Activated B cell treated with CpG ODN at 0.5 μM for 24 hours (primary cell): ENCODE measurements around the gene MRPL36. TPM values are rescaled to one million over a fixed set of nuclear protein-coding genes. Genes with fewer than 3 reads are reported as not detected.

Experiments used
- ATAC-seq: fragments of 200-7000 bp; cut with Tn5 transposase; one replicate; pipeline ENCODE4 v1.10.0; 2021; ENCODE audit warnings: low read depth, mild to moderate bottlenecking, moderate library complexity
- CTCF ChIA-PET: fragments of 350-600 bp; sonication (Branson Sonifier 250); formaldehyde crosslinking; loops from one replicate; lab custom pipeline; 2021; ENCODE audit warnings: antibody characterized with exemption; lab: Charles Lee
- POLR2A ChIA-PET: fragments of 350-600 bp; sonication (Branson Sonifier 250); formaldehyde crosslinking; loops from one replicate; lab custom pipeline; 2021; ENCODE audit warnings: antibody characterized with exemption; lab: Charles Lee
- DNase-seq: peaks from one replicate; pipeline ENCODE4 v3.0.0; 2022
- H3K27ac Mint-ChIP-seq: one replicate; pipeline ENCODE4 v1.8.0; 2020; ENCODE audit warnings: mixed read lengths
- H3K27me3 Mint-ChIP-seq: one replicate; pipeline ENCODE4 v1.8.0; 2021; ENCODE audit warnings: mixed read lengths
- H3K36me3 Mint-ChIP-seq: one replicate; pipeline ENCODE4 v1.8.0; 2021; ENCODE audit warnings: low read depth, mixed read lengths
- H3K4me1 Mint-ChIP-seq: one replicate; pipeline ENCODE4 v1.8.0; 2021; ENCODE audit warnings: mixed read lengths
- H3K4me3 Mint-ChIP-seq: one replicate; pipeline ENCODE4 v1.8.0; 2020; ENCODE audit warnings: mild to moderate bottlenecking, mixed read lengths
- H3K9me3 Mint-ChIP-seq: one replicate; pipeline ENCODE4 v1.8.0; 2020; ENCODE audit warnings: mixed read lengths
- intact Hi-C: fragments of 100-400 bp; cut with micrococcal nuclease; formaldehyde crosslinking; loops from one replicate; pipeline ENCODE4 v1.15.1; 2024
- total RNA-seq: library from RNA; stranded (reverse); gene quantifications from 2 replicates; pipeline ENCODE4 v1.2.3, GENCODE V29; 2022
- TF ChIP-seq, protein P1 (sequence below): fragments of 200-600 bp; IDR thresholded peaks from one replicate; pipeline ENCODE4 v1.8.0; 2022; ENCODE audit warnings: antibody characterized with exemption, mild to moderate bottlenecking

Gene MRPL36
- total RNA-seq, 1 donor from 2014 or later, result 28.7 TPM

DNA sequence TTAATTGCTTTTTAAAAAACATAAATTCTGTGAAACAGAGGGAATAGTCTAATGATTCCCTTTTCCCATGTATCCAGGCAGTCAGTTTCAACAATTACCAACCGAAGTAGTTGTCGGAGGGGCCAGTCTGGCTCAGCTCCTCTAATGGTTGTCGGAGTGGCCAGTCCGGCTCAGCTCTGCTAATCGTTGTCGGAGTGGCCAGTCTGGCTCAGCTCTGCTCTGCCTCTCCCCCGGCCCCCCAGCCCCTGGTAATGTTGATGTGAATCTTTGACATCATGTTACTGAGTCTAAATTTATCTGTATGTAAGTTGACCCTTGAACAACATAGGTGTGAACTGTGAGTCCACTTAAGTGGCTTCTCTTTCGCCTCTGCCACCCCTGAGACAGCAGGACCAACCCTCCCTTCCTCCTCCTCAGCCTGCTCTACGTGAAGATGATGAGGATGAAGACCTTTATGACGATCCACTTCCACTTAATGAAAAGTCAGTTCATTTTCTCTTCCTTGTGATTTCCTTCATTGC lies 11.0 kb upstream of the MRPL36 start:
- TF ChIP-seq, protein P1, sequence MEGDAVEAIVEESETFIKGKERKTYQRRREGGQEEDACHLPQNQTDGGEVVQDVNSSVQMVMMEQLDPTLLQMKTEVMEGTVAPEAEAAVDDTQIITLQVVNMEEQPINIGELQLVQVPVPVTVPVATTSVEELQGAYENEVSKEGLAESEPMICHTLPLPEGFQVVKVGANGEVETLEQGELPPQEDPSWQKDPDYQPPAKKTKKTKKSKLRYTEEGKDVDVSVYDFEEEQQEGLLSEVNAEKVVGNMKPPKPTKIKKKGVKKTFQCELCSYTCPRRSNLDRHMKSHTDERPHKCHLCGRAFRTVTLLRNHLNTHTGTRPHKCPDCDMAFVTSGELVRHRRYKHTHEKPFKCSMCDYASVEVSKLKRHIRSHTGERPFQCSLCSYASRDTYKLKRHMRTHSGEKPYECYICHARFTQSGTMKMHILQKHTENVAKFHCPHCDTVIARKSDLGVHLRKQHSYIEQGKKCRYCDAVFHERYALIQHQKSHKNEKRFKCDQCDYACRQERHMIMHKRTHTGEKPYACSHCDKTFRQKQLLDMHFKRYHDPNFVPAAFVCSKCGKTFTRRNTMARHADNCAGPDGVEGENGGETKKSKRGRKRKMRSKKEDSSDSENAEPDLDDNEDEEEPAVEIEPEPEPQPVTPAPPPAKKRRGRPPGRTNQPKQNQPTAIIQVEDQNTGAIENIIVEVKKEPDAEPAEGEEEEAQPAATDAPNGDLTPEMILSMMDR, result no peak
- ChIA-PET CTCF (no interaction called here), POLR2A (no interaction called here)
- no peak overlapping the region for H3K4me3 Mint-ChIP-seq
- no peaks in the 10 kb centered on the region for H3K9me3 Mint-ChIP-seq
- H3K27me3 Mint-ChIP-seq, result no peaks in the 10 kb centered on the region
- intact Hi-C loops, result no loop called here
- H3K27ac Mint-ChIP-seq, result no peak overlapping the region
- ATAC-seq (no peak), DNase-seq (no peak)
- no peaks in the 10 kb centered on the region for H3K4me1 Mint-ChIP-seq
- peaks cover 91% of the 10 kb centered on the region for H3K36me3 Mint-ChIP-seq

DNA sequence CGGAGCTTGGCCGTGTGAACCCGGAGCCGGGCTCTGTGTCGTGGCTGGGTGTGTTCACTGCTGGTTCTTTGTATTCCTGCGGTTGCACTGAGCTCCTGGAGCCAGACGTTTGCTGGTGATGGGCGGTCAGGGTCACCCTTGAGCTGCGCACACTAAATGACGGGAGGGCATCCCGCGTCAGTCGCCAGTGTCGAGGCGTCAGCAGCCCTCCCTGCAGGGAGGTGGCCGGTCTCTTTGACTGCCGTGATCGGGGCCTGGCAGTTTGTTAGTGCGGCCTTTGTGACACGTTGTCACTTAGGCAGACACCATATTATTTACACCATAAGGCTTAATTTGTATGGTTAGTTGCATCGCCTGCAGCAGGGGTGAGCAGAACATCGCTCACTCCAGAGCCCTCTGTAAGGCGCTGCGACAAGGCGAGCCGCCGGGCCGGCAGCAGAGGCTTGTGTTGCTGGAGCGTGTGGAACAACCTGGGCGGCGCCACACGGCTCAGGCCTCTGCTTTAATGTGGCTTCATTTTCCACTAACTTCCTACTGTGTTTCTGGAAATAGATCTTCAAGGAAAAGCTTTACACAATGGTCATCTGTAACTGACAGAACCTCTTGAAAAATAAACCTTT lies 9.9 kb upstream of the MRPL36 start:
- intact Hi-C loops, result no loop called here
- Mint-ChIP-seq H3K36me3 (peaks cover 91% of the 10 kb centered on the region), H3K4me3 (no peak overlapping the region), H3K9me3 (no peaks in the 10 kb centered on the region), H3K4me1 (no peaks in the 10 kb centered on the region), H3K27me3 (no peaks in the 10 kb centered on the region), H3K27ac (no peak overlapping the region)
- no peak for ATAC-seq
- TF ChIP-seq, protein P1, result no peak
- no peak for DNase-seq
- CTCF ChIA-PET, result no interaction called here
- POLR2A ChIA-PET, result no interaction called here

DNA sequence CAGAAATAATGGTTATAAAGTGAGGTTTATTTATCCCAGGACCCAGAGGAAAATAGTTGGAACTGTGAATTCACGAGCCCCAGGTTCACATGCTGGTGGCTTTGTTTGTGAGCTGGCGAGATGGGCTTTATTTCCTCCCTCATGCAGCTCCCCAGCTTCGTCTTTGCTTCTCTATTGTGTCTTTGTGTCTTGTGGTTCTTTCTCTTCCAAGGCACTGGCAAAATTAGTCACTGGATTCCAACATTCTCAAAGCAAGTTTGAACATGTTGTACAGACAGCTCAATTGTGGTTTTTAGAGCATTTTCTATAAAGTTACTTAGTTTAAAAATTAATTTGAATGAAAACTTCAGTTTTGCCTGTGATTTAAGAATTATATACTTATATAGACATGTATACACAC lies 8.8 kb upstream of the MRPL36 start:
- H3K27ac Mint-ChIP-seq, result no peak overlapping the region
- intact Hi-C loops, result no loop called here
- H3K4me1 Mint-ChIP-seq, result no peaks in the 10 kb centered on the region
- no peak overlapping the region for H3K4me3 Mint-ChIP-seq
- POLR2A ChIA-PET, result interaction anchor here (1.6 kb wide), 1 partner anchor 9 kb away, joined by 4 read pairs; no protein-coding TSS in a partner anchor
- peaks cover 91% of the 10 kb centered on the region for H3K36me3 Mint-ChIP-seq
- CTCF ChIA-PET, result no interaction called here
- H3K9me3 Mint-ChIP-seq, result no peaks in the 10 kb centered on the region
- ATAC-seq (no peak), DNase-seq (no peak)
- no peaks in the 10 kb centered on the region for H3K27me3 Mint-ChIP-seq
- TF ChIP-seq, protein P1, result no peak

DNA sequence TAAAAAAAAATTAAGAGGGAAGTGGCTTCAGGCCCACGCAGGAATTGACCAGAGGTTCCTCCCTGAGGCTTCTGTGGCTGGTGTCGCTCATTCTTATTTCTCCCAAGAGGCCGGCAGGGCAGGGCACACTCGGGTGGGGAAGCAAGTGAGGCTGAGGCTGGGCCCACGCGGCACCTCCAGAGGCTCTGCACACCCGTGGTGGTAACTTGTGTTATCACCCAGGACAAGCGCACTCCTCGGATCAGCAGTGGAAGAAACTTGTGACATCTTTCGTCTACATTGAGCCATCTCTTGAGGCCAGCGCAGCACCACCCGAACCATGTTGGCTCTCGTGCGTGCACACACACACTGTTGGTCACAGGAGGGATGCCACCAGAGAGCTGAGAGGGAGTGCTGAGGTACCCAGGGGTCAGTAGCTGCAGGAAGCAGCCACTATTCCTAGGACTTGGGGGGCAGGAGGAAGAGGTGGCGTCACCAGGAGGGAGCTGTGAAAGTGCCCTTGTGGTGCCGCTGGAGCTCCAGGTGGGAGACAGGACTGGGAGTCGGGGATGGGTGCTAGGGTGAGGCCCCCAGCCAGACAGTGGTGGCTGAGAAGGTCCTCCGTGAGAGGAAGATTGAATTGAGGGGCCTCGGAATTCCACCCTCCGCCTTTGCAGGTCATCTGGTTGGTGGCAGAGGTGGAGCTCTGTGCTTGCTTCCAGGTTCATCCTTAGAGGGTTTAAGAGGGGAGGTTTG lies 8.0 kb upstream of the MRPL36 start:
- TF ChIP-seq, protein P1, result no peak
- POLR2A ChIA-PET, result interaction anchor here (1.6 kb wide), 1 partner anchor 9 kb away, joined by 4 read pairs; no protein-coding TSS in a partner anchor
- ATAC-seq (no peak), DNase-seq (no peak)
- H3K27me3 Mint-ChIP-seq, result no peaks in the 10 kb centered on the region
- no peak overlapping the region for H3K27ac Mint-ChIP-seq
- H3K36me3 Mint-ChIP-seq, result peaks cover 94% of the 10 kb centered on the region
- intact Hi-C loops, result no loop called here
- H3K4me3 Mint-ChIP-seq, result no peak overlapping the region
- no peaks in the 10 kb centered on the region for H3K9me3 Mint-ChIP-seq
- CTCF ChIA-PET, result no interaction called here
- peaks cover 8% of the 10 kb centered on the region for H3K4me1 Mint-ChIP-seq

DNA sequence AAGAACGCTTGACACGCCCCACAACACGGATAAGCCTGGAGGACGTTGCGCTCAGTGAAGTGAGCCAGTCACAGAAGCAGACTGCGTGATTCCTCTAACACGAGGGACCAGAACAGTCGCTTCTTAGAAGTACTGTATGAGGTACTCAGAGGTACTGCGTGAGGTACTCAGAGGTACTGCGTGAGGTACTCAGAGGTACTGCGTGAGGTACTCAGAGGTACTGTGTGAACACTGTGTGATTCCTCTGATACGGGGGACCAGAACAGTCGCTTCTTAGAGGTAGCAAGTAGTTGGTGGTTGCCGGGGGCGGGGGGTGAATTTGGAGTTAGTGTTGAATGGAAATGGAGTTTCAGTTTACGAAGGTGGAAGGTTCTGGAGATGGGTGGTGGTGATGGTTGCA lies 7.3 kb upstream of the MRPL36 start:
- ATAC-seq (no peak), DNase-seq (no peak)
- TF ChIP-seq, protein P1, result no peak
- ChIA-PET POLR2A (no interaction called here), CTCF (no interaction called here)
- intact Hi-C loops, result no loop called here
- no peak overlapping the region for H3K27ac Mint-ChIP-seq
- H3K4me3 Mint-ChIP-seq, result no peak overlapping the region
- peaks cover 89% of the 10 kb centered on the region for H3K36me3 Mint-ChIP-seq
- no peaks in the 10 kb centered on the region for H3K27me3 Mint-ChIP-seq
- peaks cover 13% of the 10 kb centered on the region for H3K4me1 Mint-ChIP-seq
- H3K9me3 Mint-ChIP-seq, result no peaks in the 10 kb centered on the region
